A673 (cell line): ENCODE results near the gene SLU7.

Experiments used
- CTCF ChIP-seq: fragments of 300-800, 200-600 bp; sonication (generic); conservative IDR thresholded peaks from 2 replicates; pipeline ENCODE4 v1.5.1; 2017; ENCODE audit warnings: low read depth, mild to moderate bottlenecking, antibody characterized with exemption, low read length, moderate library complexity, mixed read lengths
- EZH2 ChIP-seq: fragments of 200-600 bp; sonication (generic); IDR thresholded peaks from 2 replicates; pipeline ENCODE4 v1.6.1; 2017; ENCODE audit warnings: borderline replicate concordance, low read depth, mild to moderate bottlenecking, mixed read lengths, antibody characterized with exemption, low read length; ENCODE audit not compliant: poor library complexity, severe bottlenecking

- TF ChIP-seq CTCF = no peak
- TF ChIP-seq EZH2 = no peak
These were observed 34.2 kb downstream of the SLU7 start for GRCh38 chr5:160384681-160385080.
